Prostate gland (tissue), 2 donors: ENCODE measurements around the gene SLC6A3.

Experiments used
- POLR2A ChIP-seq: fragments of 450-650 bp; IDR thresholded peaks from one replicate; pipeline ENCODE4 v1.6.1; 2016; ENCODE audit warnings: antibody characterized with exemption, mild to moderate bottlenecking
- POLR2AphosphoS5 ChIP-seq: sonication (generic); formaldehyde crosslinking; IDR thresholded peaks from one replicate; pipeline ENCODE4 v1.6.1; 2017; ENCODE audit warnings: antibody characterized with exemption
- TF ChIP-seq, protein P1 (sequence below), 4 experiments: fragments of 200-600 bp in 2 of 4; fragments of 450-650 bp in 2 of 4; sonication (generic) in 2 of 4; IDR thresholded peaks; 1 replicate in 3 of 4; 2 replicates in 1 of 4; pipeline ENCODE4 v1.5.1; 2016 to 2019; ENCODE audit warnings: antibody characterized with exemption in 4 of 4, mild to moderate bottlenecking in 2 of 4, moderate library complexity in 2 of 4

DNA sequence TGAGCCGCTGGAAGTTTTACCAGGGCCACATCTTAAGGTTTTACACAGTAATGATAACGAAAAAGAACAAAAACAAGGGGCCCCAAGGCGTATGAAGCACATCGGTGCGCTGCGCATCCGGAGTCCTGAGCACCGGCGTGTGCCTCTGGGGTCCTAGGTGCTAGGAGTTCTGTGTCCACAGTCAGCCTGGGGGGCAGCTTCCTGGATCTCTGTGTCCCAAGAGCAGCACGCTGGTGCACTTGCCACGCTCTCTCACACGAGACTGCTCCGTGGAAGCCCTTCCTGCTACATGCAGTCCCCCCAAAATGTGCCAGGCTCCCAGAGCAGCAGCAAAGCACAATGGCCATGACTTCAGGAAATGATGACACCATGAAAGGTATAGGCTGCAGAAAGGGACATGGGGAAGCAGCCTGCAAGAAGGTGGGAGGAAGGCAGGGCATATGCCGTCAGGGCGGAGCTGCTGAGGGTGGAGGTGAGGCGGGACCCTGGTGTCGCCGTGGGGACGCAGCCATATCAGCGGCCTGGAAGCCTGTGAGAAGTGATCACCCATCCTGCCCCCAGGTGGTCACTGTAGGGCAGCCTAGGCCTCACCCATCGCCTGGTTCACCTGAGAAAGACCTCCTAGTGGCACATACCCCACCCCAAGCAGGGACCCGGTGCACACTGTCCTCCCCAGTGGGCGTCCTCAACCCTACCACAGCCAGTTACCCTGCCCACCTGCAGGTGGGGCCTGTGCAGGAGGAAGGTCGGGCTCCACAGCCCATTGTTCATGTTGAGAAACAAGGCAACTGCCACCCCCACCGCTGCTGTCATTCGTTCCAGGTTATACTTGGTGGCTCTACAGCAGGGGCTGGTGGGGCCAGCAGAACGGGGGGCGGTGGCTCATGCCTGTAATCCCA, 23.6 kb upstream of the SLC6A3 start:
- TF ChIP-seq POLR2AphosphoS5 (no peak), POLR2A (no peak)
- TF ChIP-seq, protein P1, sequence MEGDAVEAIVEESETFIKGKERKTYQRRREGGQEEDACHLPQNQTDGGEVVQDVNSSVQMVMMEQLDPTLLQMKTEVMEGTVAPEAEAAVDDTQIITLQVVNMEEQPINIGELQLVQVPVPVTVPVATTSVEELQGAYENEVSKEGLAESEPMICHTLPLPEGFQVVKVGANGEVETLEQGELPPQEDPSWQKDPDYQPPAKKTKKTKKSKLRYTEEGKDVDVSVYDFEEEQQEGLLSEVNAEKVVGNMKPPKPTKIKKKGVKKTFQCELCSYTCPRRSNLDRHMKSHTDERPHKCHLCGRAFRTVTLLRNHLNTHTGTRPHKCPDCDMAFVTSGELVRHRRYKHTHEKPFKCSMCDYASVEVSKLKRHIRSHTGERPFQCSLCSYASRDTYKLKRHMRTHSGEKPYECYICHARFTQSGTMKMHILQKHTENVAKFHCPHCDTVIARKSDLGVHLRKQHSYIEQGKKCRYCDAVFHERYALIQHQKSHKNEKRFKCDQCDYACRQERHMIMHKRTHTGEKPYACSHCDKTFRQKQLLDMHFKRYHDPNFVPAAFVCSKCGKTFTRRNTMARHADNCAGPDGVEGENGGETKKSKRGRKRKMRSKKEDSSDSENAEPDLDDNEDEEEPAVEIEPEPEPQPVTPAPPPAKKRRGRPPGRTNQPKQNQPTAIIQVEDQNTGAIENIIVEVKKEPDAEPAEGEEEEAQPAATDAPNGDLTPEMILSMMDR (IDR thresholded peaks at IDR 0.05), result no peak
